Measurements from ENCODE around the gene ARID4A.
A peak's percentile ranks its signal among the peaks of the same experiment; 100 is the strongest.
"Not testable (repeated sequence)": the region's sequence is repeated elsewhere in the genome, so short reads cannot be mapped to it uniquely, and the experiment has no call there.

Gene ARID4A

DNA sequence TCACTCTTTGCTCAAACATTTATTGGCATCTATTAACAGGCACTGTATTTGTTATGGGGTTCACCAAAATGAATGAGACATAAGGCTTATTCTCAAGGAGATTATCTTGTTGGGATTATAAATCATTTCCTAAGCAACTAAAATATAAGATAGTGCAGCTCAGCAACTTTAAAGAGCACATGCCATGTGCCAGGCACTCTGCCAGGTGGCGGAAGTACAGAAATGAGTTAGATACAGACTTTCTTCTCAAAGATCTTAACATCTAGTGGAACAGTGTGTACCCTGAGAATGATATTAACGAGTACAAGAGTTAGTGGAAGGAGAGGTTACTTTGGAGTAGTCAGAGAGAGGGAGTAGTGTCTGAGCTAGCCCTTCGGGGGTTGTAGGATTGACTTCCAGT lies 68.9 kb downstream of the ARID4A start:
- DNase-seq, result no peak

DNA sequence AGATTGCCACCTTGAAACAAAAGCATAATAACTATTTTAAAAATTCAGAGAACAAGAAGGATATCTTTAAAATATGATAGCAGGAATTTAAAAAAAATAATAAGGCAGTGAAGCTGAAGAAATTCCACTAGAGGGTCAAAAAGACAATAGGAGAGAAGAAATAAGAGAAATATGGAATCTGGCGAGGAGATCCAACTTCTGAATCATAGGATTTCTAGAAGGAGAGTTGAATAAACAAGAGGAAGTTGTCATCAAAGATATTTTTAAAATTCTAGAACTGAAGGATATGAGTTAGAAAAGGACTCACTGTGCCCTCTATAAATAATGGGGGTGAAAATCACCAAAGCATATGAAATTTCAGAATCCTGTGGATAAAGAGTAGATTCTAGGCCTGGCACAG lies 70.6 kb downstream of the ARID4A start:
- DNase-seq, result no peak

DNA sequence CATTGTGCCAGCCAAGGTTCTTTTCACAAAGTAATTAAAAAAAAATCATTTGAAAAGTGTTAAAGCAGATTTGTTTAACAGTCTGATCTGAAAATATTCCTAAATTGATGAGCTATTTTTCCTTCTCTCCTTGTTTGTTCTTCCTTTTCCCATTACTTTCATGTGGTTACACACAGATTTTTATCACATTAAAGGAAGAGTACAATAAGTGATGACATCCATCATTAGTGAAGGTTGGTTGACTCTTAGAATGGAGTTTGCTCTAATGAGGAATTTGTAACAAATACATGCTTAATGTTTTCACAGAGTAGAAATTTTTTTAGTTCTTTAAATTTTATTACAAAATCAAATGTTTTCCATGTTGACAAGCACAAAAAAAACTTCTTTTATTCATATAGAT lies 78.4 kb downstream of the ARID4A start:
- DNase-seq, result no peak

DNA sequence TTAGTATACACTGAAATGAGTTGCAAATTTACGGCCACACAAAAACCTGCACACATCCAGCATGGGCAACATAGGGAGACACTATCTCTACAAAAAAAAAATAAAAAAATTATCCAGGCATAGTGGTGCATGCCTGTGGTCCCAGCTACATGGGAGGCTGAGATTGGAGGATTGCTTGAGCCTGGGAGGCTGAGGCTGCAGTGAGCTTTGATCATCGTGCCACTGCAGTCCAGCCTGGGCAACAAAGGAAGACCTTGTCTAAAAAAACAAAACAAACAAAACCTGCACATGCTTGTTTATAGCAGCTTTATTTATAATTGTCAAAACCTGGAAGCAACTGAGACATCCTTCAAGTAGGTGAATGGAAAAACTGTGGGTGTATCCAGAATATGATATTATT lies 92.5 kb downstream of the ARID4A start:
- DNase-seq, result no peak

DNA sequence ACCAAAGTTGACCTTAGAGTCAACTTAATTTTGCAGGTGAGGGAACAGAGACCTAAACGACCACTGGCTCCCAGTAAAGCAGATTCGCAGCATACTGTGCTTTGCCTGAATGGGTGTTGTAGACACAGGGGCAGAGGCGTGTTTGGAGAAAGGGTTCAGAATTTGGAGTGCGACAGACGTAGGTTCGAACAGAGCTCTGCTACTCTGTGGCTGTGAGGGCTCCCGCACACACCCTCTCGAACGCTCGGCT lies 97.1 kb downstream of the ARID4A start:
- DNase-seq, result no peak

DNA sequence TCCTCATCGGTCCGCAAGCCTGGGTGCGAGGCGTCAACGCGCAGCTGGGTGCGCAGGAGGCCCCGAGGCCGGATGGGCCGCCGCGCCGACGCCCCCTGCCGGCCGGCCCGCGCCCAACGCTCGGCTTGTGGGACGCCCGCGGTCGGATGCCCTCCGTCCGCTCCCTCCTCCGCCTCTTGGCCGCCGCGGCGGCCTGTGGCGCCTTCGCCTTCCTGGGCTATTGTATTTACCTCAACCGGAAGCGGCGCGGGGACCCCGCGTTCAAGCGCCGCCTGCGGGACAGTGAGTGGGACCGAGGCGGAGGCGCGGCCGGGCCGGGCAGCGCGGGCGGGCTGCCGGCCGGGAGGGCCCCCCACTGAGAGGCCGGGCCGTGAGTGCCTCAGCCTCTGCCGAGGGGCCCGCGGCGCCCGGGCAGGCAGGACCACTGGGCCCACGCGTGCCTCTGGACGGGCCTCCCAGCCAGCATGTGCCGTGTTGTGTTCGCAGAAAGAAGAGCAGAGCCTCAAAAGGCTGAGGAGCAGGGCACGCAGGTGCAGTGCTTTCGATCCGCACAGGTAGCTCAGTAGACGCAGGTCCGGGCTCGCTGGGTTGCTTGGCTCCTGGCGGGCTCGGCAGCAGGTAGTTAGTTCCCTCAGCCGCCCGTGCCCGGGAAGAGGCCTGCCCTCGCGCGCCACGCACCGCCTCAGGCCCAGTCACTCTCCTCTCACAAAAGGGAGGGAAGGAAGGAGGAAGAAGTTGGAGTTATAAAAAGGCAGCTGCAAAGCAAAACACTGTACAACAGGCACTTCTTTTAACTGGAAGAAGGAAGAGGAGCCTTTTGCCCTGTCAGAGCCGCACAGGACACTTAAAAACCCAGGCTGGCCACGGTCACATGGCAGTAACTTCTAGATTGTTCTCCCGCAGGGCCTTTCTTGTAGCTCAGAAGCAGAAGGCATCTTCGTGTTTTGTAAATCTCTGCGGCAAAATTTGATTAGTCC lies 97.7 kb downstream of the ARID4A start, which contains the start of gene TOMM20L:
Gene TOMM20L (plus strand): TSS at position 119 of the 977 bp plus-strand sequence. CDS start 28 bp downstream, at position 147.
- DNase-seq, result peak; percentile 16

DNA sequence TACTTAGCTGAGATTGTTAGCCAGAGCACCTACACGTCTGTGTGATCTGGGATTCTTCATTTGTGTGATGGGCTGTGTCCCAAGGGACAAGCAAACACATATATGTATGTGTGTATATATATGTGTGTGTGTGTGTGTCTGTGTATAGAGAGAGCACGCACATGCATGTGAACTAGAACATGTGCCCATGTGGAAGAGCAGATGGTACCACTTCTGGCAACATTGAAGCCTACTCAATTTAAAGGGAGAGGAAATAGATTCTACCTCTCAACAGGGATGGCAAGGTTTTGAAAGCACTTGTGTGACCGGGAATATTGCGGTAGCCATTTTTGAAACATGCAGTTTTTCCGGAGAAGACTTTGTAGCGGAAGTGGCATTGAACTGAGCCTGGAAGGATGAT lies 98.8 kb downstream of the ARID4A start:
- DNase-seq, result no peak

DNA sequence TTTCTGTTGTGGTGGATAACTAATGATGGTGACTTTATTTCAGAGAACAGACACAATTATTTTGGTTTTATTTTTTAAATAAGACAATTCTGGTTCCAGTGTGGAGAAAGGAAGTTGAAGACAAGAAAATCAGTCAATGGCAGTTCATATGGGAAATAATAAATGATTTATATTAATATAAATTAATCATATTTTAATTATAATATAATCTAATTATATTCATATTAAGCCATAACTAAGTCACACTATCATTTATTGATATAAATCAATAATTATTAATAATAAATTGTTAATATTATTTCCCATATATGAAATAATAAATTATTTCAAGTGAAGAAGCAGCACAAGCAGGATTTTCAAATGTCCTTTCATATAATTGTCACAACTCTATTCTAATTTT lies 100.1 kb downstream of the ARID4A start:
- no peak for DNase-seq

DNA sequence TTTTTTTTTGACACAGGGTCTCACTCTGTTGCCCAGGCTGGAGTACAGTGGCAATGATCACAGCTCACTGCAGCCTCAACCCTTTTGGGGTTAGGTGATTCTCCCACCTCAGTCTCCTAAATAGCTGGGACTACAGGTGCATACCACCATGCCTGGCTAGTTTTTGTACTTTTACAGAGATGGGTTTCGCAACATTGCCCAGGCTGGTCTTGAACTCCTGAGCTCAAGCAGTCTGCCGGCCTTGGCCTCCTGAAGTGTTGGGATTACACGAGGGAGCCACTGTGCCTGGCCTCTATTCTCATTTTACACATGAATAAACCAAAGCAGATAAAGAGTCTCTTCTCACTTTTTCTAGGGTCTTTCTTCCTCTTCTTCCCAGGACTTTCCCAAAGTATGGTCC lies 100.5 kb downstream of the ARID4A start:
- DNase-seq, result no peak

DNA sequence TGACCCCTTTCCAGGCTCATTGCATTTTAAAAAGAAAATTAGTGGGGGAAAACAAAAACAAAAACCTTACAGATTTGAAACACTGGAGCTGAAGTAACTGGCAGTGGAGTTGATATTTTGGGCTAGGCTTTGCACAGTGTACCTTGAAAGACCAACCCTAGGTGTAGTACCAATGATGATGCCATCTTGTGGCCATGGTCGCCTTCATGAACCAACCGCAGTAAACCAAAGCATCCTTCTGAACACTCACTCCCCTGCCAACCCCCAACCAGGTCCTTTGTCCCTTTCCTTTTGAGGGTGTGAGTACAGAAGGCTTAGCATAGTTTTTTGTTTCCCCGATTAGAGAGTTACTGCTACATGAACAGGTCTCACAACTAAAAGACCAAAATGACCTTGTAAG lies 103.2 kb downstream of the ARID4A start:
- DNase-seq, result no peak

DNA sequence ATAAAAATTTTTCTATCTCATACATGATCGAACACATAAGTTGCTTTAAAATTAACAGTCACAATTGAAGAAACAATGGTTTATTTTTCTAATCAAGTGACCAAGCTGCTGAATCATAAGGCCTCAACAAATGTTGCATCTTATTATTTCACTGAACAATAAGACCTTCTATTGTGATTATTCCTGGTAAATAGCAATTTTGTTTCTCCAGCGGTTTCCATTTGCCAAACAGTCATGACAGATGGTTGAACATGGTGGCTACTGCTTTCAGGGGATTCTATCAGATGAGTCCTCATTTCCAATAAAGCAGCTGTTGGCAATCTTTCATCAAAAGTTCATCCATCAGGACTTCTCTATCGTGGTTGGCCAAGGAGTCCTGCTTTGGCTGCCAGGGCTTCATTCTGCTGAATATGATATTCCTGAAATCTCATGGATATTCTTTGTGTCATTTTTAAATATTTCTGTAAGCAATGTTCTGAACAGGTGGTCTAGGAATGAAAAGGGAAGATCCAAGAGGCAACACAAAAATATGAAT lies 110.4 kb downstream of the ARID4A start:
- no peak for DNase-seq

DNA sequence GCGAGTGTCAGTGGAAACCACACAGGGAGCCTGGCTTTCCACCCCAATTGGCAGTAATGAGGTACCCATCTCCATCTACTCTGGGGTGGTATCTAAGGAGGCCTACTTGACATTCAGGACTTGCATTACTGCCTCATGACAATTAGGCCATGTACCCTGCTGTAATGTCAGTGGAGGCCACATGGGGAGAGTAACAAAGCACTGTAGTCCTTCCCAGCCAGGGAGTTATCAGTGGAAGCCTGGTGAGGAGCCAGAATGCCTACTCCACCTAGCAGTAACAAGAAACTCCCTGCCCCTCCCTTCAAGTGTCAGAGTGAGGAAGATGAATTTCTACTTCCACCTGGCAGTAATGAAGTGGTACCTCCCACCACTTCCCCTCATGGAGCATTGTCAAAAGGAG lies 116.5 kb downstream of the ARID4A start:
- no peak for DNase-seq

DNA sequence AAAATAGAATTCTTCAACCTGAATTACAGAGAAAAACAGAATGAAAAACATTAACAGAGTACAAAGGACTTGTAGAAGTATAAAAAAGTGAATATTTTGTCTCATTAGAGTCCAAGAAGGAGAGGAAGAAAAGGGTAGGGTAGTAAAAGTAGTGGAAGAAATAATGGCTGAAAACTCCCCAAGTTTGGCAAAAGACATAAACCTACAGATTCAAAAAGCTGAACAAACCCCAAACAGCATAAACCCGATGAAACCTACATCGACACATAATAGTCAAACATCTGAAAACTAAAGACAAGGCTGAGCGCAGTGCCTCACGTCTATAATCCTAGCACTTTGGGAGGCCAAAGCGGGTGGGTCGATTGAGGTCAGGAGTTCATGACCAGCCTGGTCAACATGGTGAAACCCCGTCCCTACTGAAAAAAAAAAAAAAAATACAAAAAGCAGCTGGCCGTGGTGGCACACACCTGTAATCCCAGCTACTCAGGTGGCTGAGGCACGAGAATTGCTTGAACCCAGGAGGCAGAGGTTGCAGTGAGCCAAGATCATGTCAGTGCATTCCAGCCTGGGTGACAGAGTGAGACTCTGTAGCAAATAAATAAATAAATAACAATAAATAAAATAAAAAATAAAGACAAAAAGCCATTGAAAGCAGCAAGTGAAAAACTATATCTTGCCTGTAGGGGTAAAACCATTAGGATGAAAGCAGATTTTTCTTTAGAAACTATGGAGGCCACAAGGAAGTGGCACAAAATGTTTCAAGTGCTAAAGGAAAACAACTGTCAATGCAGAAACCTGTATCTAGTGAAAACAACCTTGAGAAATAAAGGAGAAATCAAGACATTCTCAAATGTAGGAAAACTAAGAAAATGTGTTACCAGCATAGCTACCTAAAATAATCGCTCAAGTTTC lies 117.5 kb downstream of the ARID4A start:
- no peak for DNase-seq

DNA sequence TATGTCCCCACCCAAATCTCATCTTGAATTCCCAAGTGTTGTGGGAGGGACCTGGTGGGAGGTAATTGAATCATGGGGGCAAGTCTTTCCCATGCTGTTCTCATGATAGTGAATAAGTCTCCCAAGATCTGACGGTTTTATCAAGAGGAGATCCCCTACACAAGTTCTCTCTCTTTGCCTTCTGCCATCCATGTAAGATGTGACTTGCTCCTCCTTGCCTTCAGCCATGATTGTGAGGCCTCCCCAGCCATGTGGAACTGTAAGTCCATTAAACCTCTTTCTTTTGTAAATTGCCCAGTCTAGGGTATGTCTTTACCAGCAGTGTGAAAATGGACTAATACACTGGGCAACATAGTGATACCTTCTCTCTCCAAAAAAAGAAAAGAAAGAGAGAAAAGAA lies 118.6 kb downstream of the ARID4A start:
- not testable (repeated sequence) for DNase-seq
